ENCODE results near the gene FLCN.
A peak's percentile ranks its signal among the peaks of the same experiment; 100 is the strongest.

The FLCN gene

GRCh38 chr17:17275971-17276370 is 39.0 kb upstream of the FLCN start:
- H3K9ac ChIP-seq (ENCODE audit: low read length), result no peak overlapping the region
- peaks cover 73% of the 10 kb centered on the region for H3K36me3 ChIP-seq (ENCODE audit: insufficient read depth, low read length)
- H3K4me2 ChIP-seq (ENCODE audit: low read length), result no peak overlapping the region
- H2AFZ ChIP-seq (ENCODE audit: low read length), result no peak overlapping the region
- no peaks in the 10 kb centered on the region for H3K9me3 ChIP-seq (ENCODE audit: low read length)
- H3K27me3 ChIP-seq (ENCODE audit: insufficient read depth, low read length), result no peaks in the 10 kb centered on the region
- no peak overlapping the region for H3K27ac ChIP-seq (ENCODE audit: low read depth, low read length, poor library complexity, severe bottlenecking)
- H3K9me2 ChIP-seq (ENCODE audit: low read depth, low read length), result no peaks in the 10 kb centered on the region
- no peaks in the 10 kb centered on the region; the same call in 1 of the 2 replicates for H4K20me1 ChIP-seq (ENCODE audit: insufficient read depth, low read length)
- peaks cover 19% of the 10 kb centered on the region for H3K4me1 ChIP-seq (ENCODE audit: insufficient read depth, low read length, severe bottlenecking)
- H3F3A ChIP-seq (ENCODE audit: insufficient read depth, low read length), result no peaks in the 10 kb centered on the region
- H3K4me3 ChIP-seq (ENCODE audit: low read depth, low read length, poor library complexity, severe bottlenecking), result no peak overlapping the region
- TF ChIP-seq EZH2 (IDR thresholded peaks at IDR 0.05; ENCODE audit: borderline replicate concordance, low read length) (no peak), CTCF (IDR thresholded peaks at IDR 0.05; ENCODE audit: low read length) (no peak)
- peaks cover 55% of the 10 kb centered on the region for H3K79me2 ChIP-seq (ENCODE audit: insufficient read depth, low read length)

GRCh38 chr17:17269926-17270773 is 33.2 kb upstream of the FLCN start:
- Histone ChIP-seq H3K27ac (ENCODE audit: low read depth, low read length, poor library complexity, severe bottlenecking) (no peak overlapping the region), H3K36me3 (ENCODE audit: insufficient read depth, low read length) (peaks cover 91% of the 10 kb centered on the region)

GRCh38 chr17:17264430-17264829 is 27.5 kb upstream of the FLCN start:
- Histone ChIP-seq H3K4me3 (ENCODE audit: low read depth, low read length, poor library complexity, severe bottlenecking) (no peak overlapping the region), H3K36me3 (ENCODE audit: insufficient read depth, low read length) (peaks cover 87% of the 10 kb centered on the region), H3K4me1 (ENCODE audit: insufficient read depth, low read length, severe bottlenecking) (no peaks in the 10 kb centered on the region), H4K20me1 (ENCODE audit: insufficient read depth, low read length) (no peaks in the 10 kb centered on the region), H3K9me3 (ENCODE audit: low read length) (no peaks in the 10 kb centered on the region), H3K9me2 (ENCODE audit: low read depth, low read length) (no peaks in the 10 kb centered on the region), H3K9ac (ENCODE audit: low read length) (no peak overlapping the region), H3K4me2 (ENCODE audit: low read length) (no peak overlapping the region), H3F3A (ENCODE audit: insufficient read depth, low read length) (peaks cover 5% of the 10 kb centered on the region; the same call in 1 of the 2 replicates), H3K27me3 (ENCODE audit: insufficient read depth, low read length) (no peaks in the 10 kb centered on the region), H3K79me2 (ENCODE audit: insufficient read depth, low read length) (no peaks in the 10 kb centered on the region), H2AFZ (ENCODE audit: low read length) (no peak overlapping the region), H3K27ac (ENCODE audit: low read depth, low read length, poor library complexity, severe bottlenecking) (no peak overlapping the region)
- TF ChIP-seq CTCF (IDR thresholded peaks at IDR 0.05; ENCODE audit: low read length) (no peak), EZH2 (IDR thresholded peaks at IDR 0.05; ENCODE audit: borderline replicate concordance, low read length) (no peak)

More at GRCh38 chr17:17269926-17270773, 33.2 kb upstream of the FLCN start:
- Histone ChIP-seq H3K9me3 (ENCODE audit: low read length) (no peaks in the 10 kb centered on the region), H3K4me3 (ENCODE audit: low read depth, low read length, poor library complexity, severe bottlenecking) (no peak overlapping the region), H3F3A (ENCODE audit: insufficient read depth, low read length) (peaks cover 5% of the 10 kb centered on the region; the same call in 1 of the 2 replicates), H3K27me3 (ENCODE audit: insufficient read depth, low read length) (no peaks in the 10 kb centered on the region), H2AFZ (ENCODE audit: low read length) (no peak overlapping the region), H3K4me2 (ENCODE audit: low read length) (no peak overlapping the region), H3K4me1 (ENCODE audit: insufficient read depth, low read length, severe bottlenecking) (no peaks in the 10 kb centered on the region), H3K9me2 (ENCODE audit: low read depth, low read length) (no peaks in the 10 kb centered on the region), H4K20me1 (ENCODE audit: insufficient read depth, low read length) (no peaks in the 10 kb centered on the region), H3K79me2 (ENCODE audit: insufficient read depth, low read length) (peaks cover under 1% of the 10 kb centered on the region; the same call in 1 of the 2 replicates), H3K9ac (ENCODE audit: low read length) (no peak overlapping the region)
- TF ChIP-seq EZH2 (IDR thresholded peaks at IDR 0.05; ENCODE audit: borderline replicate concordance, low read length) (no peak), CTCF (IDR thresholded peaks at IDR 0.05; ENCODE audit: low read length) (peak; percentile 41)

Measured in OCI-LY1 (cell line).